HEK293T (cell line): ENCODE data around the gene TMEM156.

Experiments used
- CTCF ChIA-PET: fragments of 350-600 bp; formaldehyde crosslinking; extraction: SDS; loops from one replicate; lab custom pipeline; 2021; ENCODE audit warnings: antibody characterized with exemption, inconsistent platforms; lab: Yijun Ruan, JAX
- POLR2A ChIA-PET: fragments of 350-600 bp; formaldehyde crosslinking; extraction: SDS; loops from one replicate; lab custom pipeline; 2020; ENCODE audit warnings: antibody characterized with exemption, inconsistent platforms; lab: Yijun Ruan, JAX
- DNase-seq: peaks from one replicate; pipeline ENCODE4 v3.0.0; 2012; ENCODE audit warnings: mixed read lengths; ENCODE audit errors: extremely low spot score
- ARNT ChIP-seq: fragments of 450-650 bp; IDR thresholded peaks from 2 replicates; pipeline ENCODE4 v1.6.1; 2017; ENCODE audit warnings: mild to moderate bottlenecking
- BHLHE40 ChIP-seq: fragments of 450-650 bp; IDR thresholded peaks from 2 replicates; pipeline ENCODE4 v1.6.1; 2016; ENCODE audit warnings: mild to moderate bottlenecking, moderate library complexity, borderline replicate concordance
- CTBP1 ChIP-seq: fragments of 450-650 bp; IDR thresholded peaks from 2 replicates; pipeline ENCODE4 v1.6.1; 2016; ENCODE audit warnings: borderline replicate concordance
- ELF4 ChIP-seq: fragments of 450-650 bp; IDR thresholded peaks from 2 replicates; pipeline ENCODE4 v1.6.1; 2017; ENCODE audit warnings: antibody characterized with exemption
- FOXA1 ChIP-seq: fragments of 450-650 bp; IDR thresholded peaks from 2 replicates; pipeline ENCODE4 v1.6.1; 2016; ENCODE audit warnings: mild to moderate bottlenecking
- FOXK2 ChIP-seq: fragments of 450-650 bp; IDR thresholded peaks from 2 replicates; pipeline ENCODE4 v1.6.1; 2016; ENCODE audit warnings: mild to moderate bottlenecking
- FOXM1 ChIP-seq: fragments of 450-650 bp; IDR thresholded peaks from 2 replicates; pipeline ENCODE4 v1.6.1; 2017; ENCODE audit warnings: mild to moderate bottlenecking, borderline replicate concordance
- HDGF ChIP-seq: fragments of 450-650 bp; IDR thresholded peaks from 2 replicates; pipeline ENCODE4 v1.6.1; 2017; ENCODE audit warnings: antibody characterized with exemption, borderline replicate concordance
- L3MBTL2 ChIP-seq: fragments of 450-650 bp; conservative IDR thresholded peaks from 2 replicates; pipeline ENCODE4 v1.6.1; 2016; ENCODE audit warnings: mild to moderate bottlenecking
- LEF1 ChIP-seq: fragments of 450-650 bp; IDR thresholded peaks from 2 replicates; pipeline ENCODE4 v1.6.1; 2017; ENCODE audit warnings: mild to moderate bottlenecking, borderline replicate concordance
- NFRKB ChIP-seq: fragments of 450-650 bp; IDR thresholded peaks from 2 replicates; pipeline ENCODE4 v1.6.1; 2016; ENCODE audit warnings: mild to moderate bottlenecking, moderate library complexity
- PKNOX1 ChIP-seq: fragments of 450-650 bp; IDR thresholded peaks from 2 replicates; pipeline ENCODE4 v1.6.1; 2016
- SP1 ChIP-seq: fragments of 450-650 bp; IDR thresholded peaks from 2 replicates; pipeline ENCODE4 v1.6.1; 2017
- SUZ12 ChIP-seq: fragments of 450-650 bp; IDR thresholded peaks from 2 replicates; pipeline ENCODE4 v1.6.1; 2016; ENCODE audit warnings: mild to moderate bottlenecking
- TARDBP ChIP-seq: fragments of 450-650 bp; IDR thresholded peaks from 2 replicates; pipeline ENCODE4 v1.6.1; 2016
- ZNF384 ChIP-seq: fragments of 450-650 bp; IDR thresholded peaks from 2 replicates; pipeline ENCODE4 v1.6.1; 2016

TMEM156 gene, protein sequence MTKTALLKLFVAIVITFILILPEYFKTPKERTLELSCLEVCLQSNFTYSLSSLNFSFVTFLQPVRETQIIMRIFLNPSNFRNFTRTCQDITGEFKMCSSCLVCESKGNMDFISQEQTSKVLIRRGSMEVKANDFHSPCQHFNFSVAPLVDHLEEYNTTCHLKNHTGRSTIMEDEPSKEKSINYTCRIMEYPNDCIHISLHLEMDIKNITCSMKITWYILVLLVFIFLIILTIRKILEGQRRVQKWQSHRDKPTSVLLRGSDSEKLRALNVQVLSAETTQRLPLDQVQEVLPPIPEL

DNA sequence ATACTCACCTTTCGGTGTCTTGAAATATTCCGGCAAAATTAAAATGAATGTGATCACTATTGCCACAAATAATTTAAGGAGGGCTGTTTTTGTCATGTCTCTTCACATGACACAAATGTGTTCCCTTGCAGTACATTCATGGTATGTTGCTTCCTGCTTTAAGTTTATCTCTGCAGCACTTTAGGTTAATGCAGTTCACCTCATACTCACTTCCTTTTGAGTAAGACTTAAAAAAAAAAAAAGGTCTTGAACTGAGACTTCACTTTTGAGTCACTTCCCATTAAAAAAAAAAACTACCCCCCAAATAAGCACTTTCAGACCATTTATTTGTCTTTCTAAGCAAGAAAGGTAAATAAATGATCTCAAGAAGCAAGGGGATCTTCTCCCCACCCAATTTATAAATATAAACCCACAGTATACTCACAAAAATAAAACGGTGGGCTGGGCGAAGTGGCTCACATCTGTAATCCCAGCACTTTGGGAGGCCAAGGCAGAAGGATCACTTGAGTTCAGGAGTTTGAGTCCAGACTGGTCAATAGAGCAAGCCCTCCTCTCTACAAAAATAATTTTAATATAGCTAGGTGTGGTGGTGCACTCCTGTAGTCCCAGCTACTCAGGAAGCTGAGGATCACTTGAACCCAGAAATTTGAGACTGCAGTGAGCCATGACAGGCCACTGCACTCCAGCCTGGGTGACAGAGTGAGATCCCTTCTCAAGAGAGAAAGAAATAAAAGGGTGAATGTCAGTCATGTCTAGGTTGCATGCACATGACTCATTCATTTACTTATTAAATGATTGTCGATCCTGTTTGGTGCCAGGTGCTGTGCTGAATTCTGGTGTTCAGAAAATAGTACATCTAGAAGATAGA lies at the start of gene TMEM156:
TMEM156 (minus strand) TSS at position 192 of the 868 bp plus-strand sequence; CDS start at position 96, 96 bp downstream.
- POLR2A ChIA-PET: no interaction called here
- CTCF ChIA-PET: no interaction called here
- no peak for DNase-seq
- TF ChIP-seq FOXA1 (no peak), ELF4 (no peak), BHLHE40 (no peak), FOXM1 (no peak), SP1 (no peak), NFRKB (no peak), SUZ12 (no peak), LEF1 (no peak)

DNA sequence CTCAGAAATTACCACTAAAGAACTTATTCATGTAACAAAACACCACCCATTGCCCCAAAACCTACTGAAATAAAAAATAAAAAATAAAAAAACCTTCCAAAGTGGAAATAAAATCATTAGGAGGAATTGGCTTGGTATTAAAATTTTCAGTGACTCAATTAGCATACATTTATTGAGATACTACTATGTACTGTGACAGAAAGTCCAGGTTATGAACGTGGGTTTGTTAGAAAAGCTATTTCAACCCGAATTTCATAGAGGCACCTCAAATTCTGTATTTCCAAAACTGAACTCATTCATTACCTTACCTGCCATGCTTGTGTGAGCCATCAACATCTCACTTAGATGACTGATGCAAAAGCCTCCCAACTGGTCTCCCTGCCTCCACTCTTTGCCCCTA lies 46.6 kb upstream of the TMEM156 start:
- TF ChIP-seq CTBP1: no peak
- TF ChIP-seq ELF4: no peak
- TF ChIP-seq SP1: no peak
- TF ChIP-seq ARNT: no peak
- no peak for TF ChIP-seq TARDBP
- TF ChIP-seq PKNOX1: no peak
- TF ChIP-seq HDGF: no peak
- no peak for TF ChIP-seq L3MBTL2
- TF ChIP-seq FOXA1: no peak
- no peak for TF ChIP-seq SUZ12
- no peak for TF ChIP-seq ZNF384
- TF ChIP-seq BHLHE40: no peak
- TF ChIP-seq LEF1: no peak
- no peak for TF ChIP-seq FOXK2
- no peak for TF ChIP-seq NFRKB
- TF ChIP-seq FOXM1: no peak
- CTCF ChIA-PET: no interaction called here
- no peak for DNase-seq
- POLR2A ChIA-PET: no interaction called here

DNA sequence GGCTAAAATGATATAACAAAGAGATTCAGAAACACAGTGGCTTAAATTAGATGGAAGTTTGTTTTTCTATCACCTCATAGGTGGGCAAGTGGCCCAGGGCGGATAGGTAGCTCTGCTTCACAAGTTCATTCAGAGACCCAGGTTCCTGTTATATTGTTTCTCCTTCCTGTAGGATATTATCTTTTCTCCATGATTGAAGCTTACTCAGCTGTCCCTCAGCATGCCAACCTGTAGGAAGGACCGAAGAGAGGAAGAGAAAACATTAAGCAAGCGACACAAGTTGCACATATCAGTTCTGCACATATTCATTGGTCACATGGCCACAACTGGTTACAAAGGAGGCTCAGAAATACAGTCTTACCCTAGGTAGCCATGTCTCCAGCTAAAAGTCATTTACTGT lies 36.7 kb upstream of the TMEM156 start:
- DNase-seq: no peak
- POLR2A ChIA-PET: no interaction called here
- TF ChIP-seq LEF1 (no peak), NFRKB (no peak), BHLHE40 (no peak), HDGF (no peak), CTBP1 (no peak), FOXA1 (no peak), TARDBP (no peak), SP1 (no peak), ZNF384 (no peak), ARNT (no peak), ELF4 (no peak), PKNOX1 (no peak), FOXK2 (no peak), L3MBTL2 (no peak), FOXM1 (no peak), SUZ12 (no peak)
- CTCF ChIA-PET: interaction anchor here (0.7 kb wide), 1 partner anchor 116 kb away, joined by 3 read pairs; no protein-coding TSS in a partner anchor

GRCh38 chr4:39067451-39067850 lies 35.2 kb upstream of the TMEM156 start:
- no peak for DNase-seq
- CTCF ChIA-PET: no interaction called here
- TF ChIP-seq FOXM1 (no peak), L3MBTL2 (no peak), PKNOX1 (no peak), LEF1 (no peak), ARNT (no peak), BHLHE40 (no peak), FOXK2 (no peak), HDGF (no peak), CTBP1 (no peak), SP1 (no peak), TARDBP (no peak), NFRKB (no peak)
- POLR2A ChIA-PET: no interaction called here

DNA sequence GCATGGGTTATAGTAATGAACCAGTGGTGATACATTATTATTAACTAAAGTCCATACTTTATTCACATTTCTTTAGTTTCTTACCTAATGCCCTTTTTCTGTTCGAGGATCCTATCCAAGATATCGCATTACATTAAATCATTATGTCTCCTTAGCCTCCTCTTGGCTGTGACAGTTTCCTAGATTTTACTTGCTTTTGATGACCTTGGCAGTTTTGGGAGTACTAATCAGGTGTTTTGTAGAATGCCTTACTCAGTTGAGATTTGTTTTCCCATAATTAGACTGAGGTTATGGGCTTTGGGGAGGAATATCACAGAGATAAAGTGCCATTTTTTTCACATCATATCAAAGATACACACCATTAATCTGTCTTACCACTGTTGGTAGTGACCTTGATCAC lies 34.8 kb upstream of the TMEM156 start:
- TF ChIP-seq SP1 (no peak), SUZ12 (no peak), NFRKB (no peak), CTBP1 (no peak), PKNOX1 (no peak), TARDBP (no peak), ELF4 (no peak), LEF1 (no peak), BHLHE40 (no peak), FOXK2 (no peak), ARNT (no peak), FOXM1 (no peak), L3MBTL2 (no peak), ZNF384 (no peak), FOXA1 (no peak), HDGF (no peak)
- POLR2A ChIA-PET: no interaction called here
- DNase-seq: no peak
- CTCF ChIA-PET: no interaction called here
